Lung (tissue), 12 donors: ENCODE results near the gene EML5. TPM values are rescaled to one million over a fixed set of nuclear protein-coding genes. Genes with fewer than 3 reads are reported as not detected.

ENCODE experiments used
- ATAC-seq: fragments of 200-7000 bp; cut with Tn5 transposase; one replicate; pipeline ENCODE4 v1.9.1; 2020; ENCODE audit warnings: moderate number of reproducible peaks; ENCODE audit not compliant: insufficient read depth, low FRiP score
- DNase-seq, 3 donors: peaks; one replicate each; pipeline ENCODE4 v3.0.0-alpha.2; 2013 to 2017
- H3K27ac ChIP-seq, 2 donors: one replicate each; pipeline ENCODE4 v1.5.1; 2013; ENCODE audit warnings: mild to moderate bottlenecking in 2 of 2, moderate library complexity in 2 of 2, control low read depth in 1 of 2, inconsistent platforms in 1 of 2, low read depth in 1 of 2, low read length in 1 of 2
- H3K27me3 ChIP-seq, 3 donors: one replicate each; pipeline ENCODE4 v1.5.1; 2013; ENCODE audit warnings: low read length in 2 of 3; ENCODE audit not compliant: control insufficient read depth in 3 of 3, insufficient read depth in 3 of 3
- H3K36me3 ChIP-seq, 4 donors: one replicate each; pipeline ENCODE4 v1.5.1; 2013; ENCODE audit warnings: low read length in 4 of 4, mild to moderate bottlenecking in 1 of 4, moderate library complexity in 1 of 4; ENCODE audit not compliant: control insufficient read depth in 4 of 4, insufficient read depth in 4 of 4
- H3K4me1 ChIP-seq, 5 donors: one replicate each; pipeline ENCODE4 v1.5.1; 2013; ENCODE audit warnings: low read length in 5 of 5, mild to moderate bottlenecking in 2 of 5, moderate library complexity in 1 of 5; ENCODE audit not compliant: control insufficient read depth in 5 of 5, insufficient read depth in 5 of 5
- H3K4me3 ChIP-seq: one replicate; pipeline ENCODE4 v1.5.1; 2013; ENCODE audit warnings: mild to moderate bottlenecking, control low read depth, moderate library complexity
- H3K9ac ChIP-seq, 2 donors: one replicate each; pipeline ENCODE4 v1.5.1; 2013; ENCODE audit warnings: low read length in 2 of 2, control low read depth in 1 of 2; ENCODE audit not compliant: insufficient read depth in 1 of 2
- H3K9me3 ChIP-seq, 4 donors: one replicate each; pipeline ENCODE4 v1.5.1; 2013; ENCODE audit warnings: low read length in 3 of 4, mild to moderate bottlenecking in 1 of 4, moderate library complexity in 1 of 4; ENCODE audit not compliant: control insufficient read depth in 4 of 4, insufficient read depth in 3 of 4
- CTCF ChIP-seq: IDR thresholded peaks from 2 replicates; pipeline ENCODE4 v1.5.1; 2012; ENCODE audit warnings: mild to moderate bottlenecking; ENCODE audit errors: control extremely low read depth, extremely low read depth
- whole genome bisulfite sequencing, 2 donors: extraction: QIAGEN DNeasy Blood & Tissue Kit; methylation state at CpG; one replicate each; pipeline ENCODE4 v1.1.7; 2013; 5-methylcytosine and 5-hydroxymethylcytosine counted together
- polyA plus RNA-seq, 2 donors: library from polyadenylated mRNA; stranded (reverse); fragments of 200-250 nt; gene quantifications; one replicate each; pipeline ENCODE4 v1.2.1, GENCODE V29; 2013
- total RNA-seq, 2 donors: library from RNA; depleted of rRNA in 1 of 2; stranded (reverse); fragments of >200 nt in 1 of 2; gene quantifications; one replicate each; pipeline ENCODE4 v1.2.1, GENCODE V29; 2014 to 2021
- donor health status: control.
- donor health status: control.
- donor health status: Bipolar disorder and iron deficiency.
- donor health status: healthy.
- donor health status: DM: yes; HTN: yes; CAD: no.

Gene EML5
- total and polyA plus RNA-seq, 4 donors, result 0.31 to 10.2 (median 1.2) TPM

- WGBS, 2 donors, result 74 to 75% methylated on average over 2 of the region's 2 CpGs
These were observed 27.6 kb downstream of the EML5 start for GRCh38 chr14:88765130-88765529.

GRCh38 chr14:88753873-88754272 is 38.9 kb downstream of the EML5 start:
- no peak for ATAC-seq
- WGBS, 2 donors, result 92 to 100% methylated on average over 1 of the region's 1 CpG
- no peak overlapping the region for H3K27ac ChIP-seq
- no peak overlapping the region for H3K4me3 ChIP-seq
- no peaks in the 10 kb centered on the region for H3K27me3 ChIP-seq
- no peaks in the 10 kb centered on the region for H3K4me1 ChIP-seq
- no peaks in the 10 kb centered on the region for H3K36me3 ChIP-seq
- DNase-seq, result no peak
- TF ChIP-seq CTCF, result no peak
- no peak overlapping the region for H3K9ac ChIP-seq
- H3K9me3 ChIP-seq, result no peaks in the 10 kb centered on the region

More at GRCh38 chr14:88765130-88765529, 27.6 kb downstream of the EML5 start:
- no peaks in the 10 kb centered on the region for H3K4me1 ChIP-seq
- no peak overlapping the region for H3K4me3 ChIP-seq
- H3K36me3 ChIP-seq, result no peaks in the 10 kb centered on the region
- DNase-seq (no peak), ATAC-seq (no peak)
- peaks cover 0 to 9% (median 3%) of the 10 kb centered on the region in 4 donors for H3K9me3 ChIP-seq
- H3K27ac ChIP-seq, result no peak overlapping the region
- H3K27me3 ChIP-seq, result no peaks in the 10 kb centered on the region
- no peak for TF ChIP-seq CTCF
- no peak overlapping the region for H3K9ac ChIP-seq

GRCh38 chr14:88750945-88751344 is 41.8 kb downstream of the EML5 start:
- no peaks in the 10 kb centered on the region for H3K36me3 ChIP-seq
- ATAC-seq (no peak), DNase-seq (no peak)
- H3K27me3 ChIP-seq, result no peaks in the 10 kb centered on the region
- no peak overlapping the region for H3K9ac ChIP-seq
- no peaks in the 10 kb centered on the region for H3K9me3 ChIP-seq
- H3K4me1 ChIP-seq, result no peaks in the 10 kb centered on the region
- no peak overlapping the region for H3K4me3 ChIP-seq
- no peak overlapping the region for H3K27ac ChIP-seq
- 93% methylated on average over 1 of the region's 1 CpG for WGBS, 2 donors
- no peak for TF ChIP-seq CTCF

- Histone ChIP-seq H3K4me1 (no peaks in the 10 kb centered on the region), H3K9ac (no peak overlapping the region), H3K4me3 (no peak overlapping the region), H3K9me3 (no peaks in the 10 kb centered on the region), H3K27me3 (no peaks in the 10 kb centered on the region), H3K27ac (no peak overlapping the region), H3K36me3 (no peaks in the 10 kb centered on the region)
- no peak for TF ChIP-seq CTCF
- ATAC-seq (no peak), DNase-seq (no peak)
- 88 to 92% methylated on average over 1 of the region's 1 CpG for WGBS, 2 donors
These were observed 42.3 kb downstream of the EML5 start for GRCh38 chr14:88750413-88750812.
